GM12878 (cell line): ENCODE data around the gene CENPS.

Source experiments
- CUX1 ChIP-seq: IDR thresholded peaks from 2 replicates; pipeline ENCODE4 v1.6.1; 2012; ENCODE audit warnings: improper control_type of control experiment, low read depth, low read length; ENCODE audit not compliant: insufficient replicate concordance
- HDAC6 ChIP-seq: fragments of 200-600 bp; sonication (generic); IDR thresholded peaks from one replicate; pipeline ENCODE4 v1.8.0; 2017; ENCODE audit warnings: antibody characterized with exemption; ENCODE audit not compliant: unreplicated experiment
- JUND ChIP-seq: IDR thresholded peaks from 2 replicates; pipeline ENCODE4 v1.6.1; 2012; ENCODE audit warnings: low read depth, mild to moderate bottlenecking, low read length, improper control_type of control experiment, moderate library complexity
- NR2C2 ChIP-seq: IDR thresholded peaks from 2 replicates; pipeline ENCODE4 v1.6.1; 2011; ENCODE audit warnings: borderline replicate concordance, low read depth; ENCODE audit not compliant: control insufficient read depth, insufficient read length
- POLR2A ChIP-seq: IDR thresholded peaks from 2 replicates; pipeline ENCODE4 v1.6.1; 2011; ENCODE audit warnings: low read depth, mild to moderate bottlenecking, low read length
- YBX1 ChIP-seq: fragments of 450-650 bp; IDR thresholded peaks from 2 replicates; pipeline ENCODE4 v1.6.1; 2016; ENCODE audit warnings: antibody characterized with exemption

- TF ChIP-seq NR2C2 (no peak), JUND (no peak), HDAC6 (no peak), YBX1 (no peak), POLR2A (peak; percentile 91), CUX1 (no peak)
Measured at GRCh38 chr1:10472220-10473144, 42.2 kb downstream of the CENPS start, which contains the start of gene DFFA.
